ENCODE results near the gene SH3PXD2A. TPM values are rescaled to one million over a fixed set of nuclear protein-coding genes. Genes with fewer than 3 reads are reported as not detected.
A peak's percentile ranks its signal among the peaks of the same experiment; 100 is the strongest.

SH3PXD2A gene
- total and polyA plus RNA-seq, 8 donors: 3.9 to 16.4 (median 8.0) TPM

GRCh38 chr10:103619424-103620351 lies 235.7 kb downstream of the SH3PXD2A start:
- intact Hi-C loops (cut with DNase I): loop anchor here in 1 of 3 donors (10.0 kb wide), 1 partner anchor 255 kb away; no protein-coding TSS in a partner anchor
- Histone ChIP-seq H3K4me3 (no peak overlapping the region), H3K36me3 (no peaks in the 10 kb centered on the region), H3K27ac (no peak overlapping the region), H3K9me3 (no peaks in the 10 kb centered on the region), H3K4me1 (peaks cover 0 to 7% (median 0%) of the 10 kb centered on the region in 3 donors), H3K27me3 (no peaks in the 10 kb centered on the region)
- TF ChIP-seq, protein P1, sequence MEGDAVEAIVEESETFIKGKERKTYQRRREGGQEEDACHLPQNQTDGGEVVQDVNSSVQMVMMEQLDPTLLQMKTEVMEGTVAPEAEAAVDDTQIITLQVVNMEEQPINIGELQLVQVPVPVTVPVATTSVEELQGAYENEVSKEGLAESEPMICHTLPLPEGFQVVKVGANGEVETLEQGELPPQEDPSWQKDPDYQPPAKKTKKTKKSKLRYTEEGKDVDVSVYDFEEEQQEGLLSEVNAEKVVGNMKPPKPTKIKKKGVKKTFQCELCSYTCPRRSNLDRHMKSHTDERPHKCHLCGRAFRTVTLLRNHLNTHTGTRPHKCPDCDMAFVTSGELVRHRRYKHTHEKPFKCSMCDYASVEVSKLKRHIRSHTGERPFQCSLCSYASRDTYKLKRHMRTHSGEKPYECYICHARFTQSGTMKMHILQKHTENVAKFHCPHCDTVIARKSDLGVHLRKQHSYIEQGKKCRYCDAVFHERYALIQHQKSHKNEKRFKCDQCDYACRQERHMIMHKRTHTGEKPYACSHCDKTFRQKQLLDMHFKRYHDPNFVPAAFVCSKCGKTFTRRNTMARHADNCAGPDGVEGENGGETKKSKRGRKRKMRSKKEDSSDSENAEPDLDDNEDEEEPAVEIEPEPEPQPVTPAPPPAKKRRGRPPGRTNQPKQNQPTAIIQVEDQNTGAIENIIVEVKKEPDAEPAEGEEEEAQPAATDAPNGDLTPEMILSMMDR (IDR thresholded peaks at IDR 0.05): no peak
- DNase-seq (no peak), ATAC-seq (no peak), FAIRE-seq (no peak)
- WGBS, 2 donors: 87 to 88% methylated on average over 22 of the region's 22 CpGs

DNA sequence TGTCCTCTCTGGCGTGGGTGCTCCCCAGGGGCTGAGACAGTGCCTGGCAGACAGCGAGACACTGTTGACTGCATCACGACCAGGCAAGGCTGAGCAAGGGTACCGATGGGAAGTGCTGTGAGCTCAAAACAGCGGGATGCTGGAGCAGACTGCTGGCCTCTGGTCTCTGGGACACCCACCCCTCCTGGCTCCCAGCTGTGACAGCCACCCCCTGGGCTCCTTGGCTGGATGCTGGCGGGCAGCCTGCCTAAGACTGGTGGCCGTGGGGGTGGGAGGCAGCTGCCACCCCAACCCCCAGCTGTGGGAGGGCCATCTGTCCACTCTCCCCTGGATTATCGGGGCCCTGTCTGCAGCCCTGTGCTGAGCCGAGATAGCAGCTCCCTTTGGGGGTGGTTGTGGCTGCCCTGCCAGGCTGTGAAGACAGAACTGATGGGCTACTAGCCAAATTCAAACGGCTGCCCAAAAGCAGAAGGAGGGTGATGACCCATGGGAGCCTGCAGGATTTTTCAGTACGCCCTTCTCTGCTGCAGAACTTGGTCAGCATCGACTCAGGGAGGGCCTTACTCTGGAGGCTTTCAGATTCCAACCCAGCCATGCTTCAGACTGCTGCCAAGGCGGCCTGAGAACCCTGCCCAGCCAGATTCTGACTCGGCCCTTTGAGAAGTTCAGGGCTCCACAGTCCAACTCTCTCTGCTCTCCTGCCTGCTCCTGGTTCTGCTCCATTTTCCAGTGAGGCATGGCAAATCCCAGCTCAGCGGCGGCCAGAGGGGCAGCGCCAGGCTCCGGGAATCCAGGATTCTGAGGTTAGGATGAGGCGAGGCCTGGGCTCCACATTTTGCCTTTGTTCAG lies 236.6 kb downstream of the SH3PXD2A start:
- peak in 5 of 6 donors; percentile 34 to 61 (median 55) for DNase-seq
- no peaks in the 10 kb centered on the region for H3K27me3 ChIP-seq
- no peak overlapping the region for H3K27ac ChIP-seq
- H3K4me1 ChIP-seq: peaks cover 0 to 7% (median 0%) of the 10 kb centered on the region in 3 donors
- ATAC-seq: peak; percentile 4 to 59 (median 36)
- H3K4me3 ChIP-seq: no peak overlapping the region
- TF ChIP-seq, protein P1 (IDR thresholded peaks at IDR 0.05): no peak
- no peaks in the 10 kb centered on the region for H3K9me3 ChIP-seq
- H3K36me3 ChIP-seq: no peaks in the 10 kb centered on the region
- intact Hi-C loops (cut with DNase I): loop anchor here in 1 of 3 donors (10.0 kb wide), 1 partner anchor 256 kb away; no protein-coding TSS in a partner anchor
- WGBS, 2 donors: 55 to 56% methylated on average over 18 to 19 of the region's 19 CpGs
- no peak for FAIRE-seq

GRCh38 chr10:103617602-103618385 lies 237.6 kb downstream of the SH3PXD2A start:
- intact Hi-C loops (cut with DNase I): loop anchor here in 1 of 3 donors (10.0 kb wide), 1 partner anchor 257 kb away; no protein-coding TSS in a partner anchor
- Histone ChIP-seq H3K27ac (no peak overlapping the region), H3K4me1 (peaks cover 0 to 7% (median 0%) of the 10 kb centered on the region in 3 donors), H3K27me3 (no peaks in the 10 kb centered on the region), H3K9me3 (no peaks in the 10 kb centered on the region), H3K36me3 (no peaks in the 10 kb centered on the region), H3K4me3 (no peak overlapping the region)
- peak in 1 of 6 donors; percentile 37 for DNase-seq
- no peak for ATAC-seq
- TF ChIP-seq, protein P1 (IDR thresholded peaks at IDR 0.05): no peak
- no peak for FAIRE-seq
- WGBS, 2 donors: 90 to 97% methylated on average over 13 of the region's 13 CpGs

DNA sequence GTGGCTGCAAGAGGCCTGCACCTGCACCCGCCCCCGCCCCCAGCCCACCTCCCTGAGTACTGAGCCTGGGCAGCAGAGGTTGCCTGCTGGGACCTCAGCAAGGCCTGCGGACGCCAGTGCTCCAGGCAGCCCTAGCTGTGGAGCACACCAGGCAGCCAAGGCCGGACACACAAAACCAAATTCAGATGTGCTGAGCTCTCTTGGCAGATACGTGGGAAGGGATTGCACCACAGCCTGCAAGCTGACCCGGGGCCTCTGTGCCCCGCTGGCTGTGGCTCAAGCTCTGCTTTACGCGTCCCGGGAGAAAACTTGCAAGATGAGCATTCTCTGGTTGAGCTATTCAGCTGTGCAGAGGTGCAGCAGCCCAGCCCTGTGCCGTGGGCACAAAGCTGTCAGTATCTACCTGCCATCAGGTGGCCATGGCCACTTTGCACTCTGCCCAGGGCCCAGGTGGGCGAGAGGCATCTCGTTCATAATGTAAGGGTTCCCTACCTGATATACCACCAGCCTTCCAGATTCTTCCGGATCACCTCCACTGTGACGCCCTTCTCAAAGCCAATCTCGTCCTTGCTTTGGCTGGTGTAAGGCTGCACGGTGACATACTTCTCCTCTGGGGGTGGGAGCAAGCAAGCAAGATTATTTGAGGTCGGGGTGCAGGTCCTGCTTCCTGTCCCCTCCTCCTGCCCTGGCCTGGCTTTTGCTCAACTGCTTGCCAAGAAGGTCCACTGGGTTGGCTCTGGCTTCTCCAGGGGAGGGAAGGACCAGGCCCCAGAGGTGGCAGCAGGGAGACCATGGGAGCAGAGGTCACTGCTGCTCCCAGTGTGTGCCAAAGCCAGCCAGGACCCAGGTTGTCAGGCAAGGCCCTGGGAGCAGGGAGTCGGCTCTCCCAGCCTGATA lies 238.4 kb downstream of the SH3PXD2A start:
- Histone ChIP-seq H3K27ac (no peak overlapping the region), H3K36me3 (no peaks in the 10 kb centered on the region), H3K4me3 (no peak overlapping the region), H3K9me3 (no peaks in the 10 kb centered on the region), H3K4me1 (peaks cover 0 to 7% (median 0%) of the 10 kb centered on the region in 3 donors), H3K27me3 (no peaks in the 10 kb centered on the region)
- intact Hi-C loops (cut with DNase I): loop anchor here in 1 of 3 donors (10.0 kb wide), 1 partner anchor 258 kb away; no protein-coding TSS in a partner anchor
- 84 to 85% methylated on average over 20 of the region's 20 CpGs for WGBS, 2 donors
- ATAC-seq: peak in 3 of 4 donors; percentile 10 to 39 (median 36)
- FAIRE-seq: no peak
- TF ChIP-seq, protein P1 (IDR thresholded peaks at IDR 0.05): no peak
- DNase-seq: peak in 1 of 6 donors; percentile 56

Measured in pancreas (tissue), 10 donors.